K562 (cell line): Measurements from ENCODE around the gene RRBP1.

Experiments used
- BHLHE40 ChIP-seq: IDR thresholded peaks from 2 replicates; pipeline ENCODE4 v1.6.1; 2011; ENCODE audit warnings: low read length, improper control_type of control experiment
- CTCF ChIP-seq, 3 experiments: IDR thresholded peaks in 2 of 3; conservative IDR thresholded peaks in 1 of 3; 2 replicates each; pipeline ENCODE4 v1.5.1; 2011 to 2012; ENCODE audit warnings: low read length in 3 of 3, mild to moderate bottlenecking in 3 of 3, control low read depth in 2 of 3, improper control_type of control experiment in 1 of 3, inconsistent platforms in 1 of 3, low read depth in 1 of 3, mixed read lengths in 1 of 3, moderate library complexity in 1 of 3; ENCODE audit not compliant: insufficient read depth in 2 of 3
- ELF4 ChIP-seq: fragments of 450-650 bp; formaldehyde crosslinking; IDR thresholded peaks from 2 replicates; pipeline ENCODE4 v1.4.0; 2022; ENCODE audit warnings: missing genetic modification characterization
- GATA2 ChIP-seq: sonication (generic); formaldehyde crosslinking; IDR thresholded peaks from 2 replicates; pipeline ENCODE4 v1.4.0; 2020; ENCODE audit warnings: mild to moderate bottlenecking, missing genetic modification reagents
- L3MBTL2 ChIP-seq: fragments of 450-650 bp; IDR thresholded peaks from 2 replicates; pipeline ENCODE4 v1.6.1; 2016; ENCODE audit warnings: mild to moderate bottlenecking, moderate library complexity
- MTA3 ChIP-seq: fragments of 450-650 bp; formaldehyde crosslinking; IDR thresholded peaks from 2 replicates; pipeline ENCODE4 v1.6.1; 2017; ENCODE audit warnings: mild to moderate bottlenecking, borderline replicate concordance
- RAD51 ChIP-seq: fragments of 450-650 bp; IDR thresholded peaks from 2 replicates; pipeline ENCODE4 v1.7.1; 2016; ENCODE audit warnings: low read depth, mild to moderate bottlenecking, borderline replicate concordance
- SMAD1 ChIP-seq: fragments of 150-350 bp; IDR thresholded peaks from 2 replicates; pipeline ENCODE4 v1.6.1; 2014; ENCODE audit warnings: low read length, low read depth; ENCODE audit not compliant: partially characterized antibody
- TAF1 ChIP-seq: IDR thresholded peaks from 2 replicates; pipeline ENCODE4 v1.6.1; 2011; ENCODE audit warnings: mild to moderate bottlenecking, low read length, moderate library complexity; ENCODE audit not compliant: insufficient read depth, control insufficient read depth, severe bottlenecking; ENCODE audit errors: extremely low read depth
- ZNF274 ChIP-seq: IDR thresholded peaks from 2 replicates; pipeline ENCODE4 v1.6.1; 2011; ENCODE audit warnings: low read depth, mild to moderate bottlenecking, low read length, moderate library complexity, borderline replicate concordance
- ZNF324 ChIP-seq: fragments of 250-450 bp; sonication (Bioruptor Pico); IDR thresholded peaks from 2 replicates; pipeline ENCODE4 v1.4.0; 2020; ENCODE audit warnings: mild to moderate bottlenecking
- ZNF407 ChIP-seq: fragments of 450-650 bp; IDR thresholded peaks from 2 replicates; pipeline ENCODE4 v1.6.1; 2016; ENCODE audit warnings: low read depth

DNA sequence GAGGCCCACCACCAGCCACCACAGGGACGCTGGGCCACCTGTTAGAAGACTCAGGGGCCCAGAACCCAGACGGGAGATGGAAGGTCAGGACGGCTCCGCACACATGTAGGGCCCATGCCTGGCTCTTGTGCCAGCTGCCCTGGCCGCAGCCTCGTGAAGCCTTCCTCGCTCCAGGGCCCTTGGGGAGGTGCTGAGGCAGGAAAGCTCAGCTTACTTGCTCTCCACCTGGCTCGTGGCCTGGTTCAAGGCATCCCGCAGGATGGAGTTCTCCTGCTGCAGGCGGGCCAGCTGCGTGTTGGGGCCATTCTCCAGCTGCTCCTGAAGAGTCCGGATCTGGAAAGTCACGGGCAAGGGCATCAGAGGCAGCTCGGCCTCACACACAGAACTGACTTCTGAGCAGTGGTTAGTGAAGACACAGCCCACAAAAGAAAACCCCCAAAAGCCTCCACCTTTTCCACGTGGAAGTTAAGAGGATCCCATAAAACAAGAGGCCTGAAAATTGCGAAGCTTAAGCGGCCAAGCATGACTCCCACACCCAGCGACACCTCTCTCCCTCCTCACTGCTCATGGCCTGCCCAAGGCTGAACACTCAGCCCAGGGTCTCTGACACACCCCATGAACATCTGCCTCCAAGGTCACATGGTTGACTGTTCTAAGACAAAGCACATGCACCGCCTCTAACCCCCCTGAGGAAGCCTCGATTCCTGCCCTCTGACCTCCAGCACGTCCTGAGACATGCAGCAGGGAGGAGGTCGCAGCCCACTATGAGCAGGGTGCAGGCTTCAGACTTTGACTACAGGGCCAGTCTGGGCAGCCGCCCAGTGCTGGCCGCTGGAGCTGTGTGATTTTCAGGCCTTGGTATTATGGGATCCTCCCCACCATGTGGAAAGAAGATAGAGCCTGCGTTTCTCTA is 46.5 kb downstream of the RRBP1 start:
- TF ChIP-seq ZNF274 = no peak
- no peak for TF ChIP-seq TAF1
- TF ChIP-seq ZNF407 = no peak
- TF ChIP-seq ZNF324 (CRISPR knock-in tag) = no peak
- no peak for TF ChIP-seq CTCF (IDR thresholded peaks at IDR 0.05 in 2 of 3, conservative IDR thresholded peaks at IDR 0.05 in 1 of 3; ENCODE audit: insufficient read depth in 2 of 3, low read depth in 1 of 3, low read length in 3 of 3)
- TF ChIP-seq SMAD1 = no peak
- TF ChIP-seq ELF4 = no peak
- TF ChIP-seq RAD51 = no peak
- no peak for TF ChIP-seq L3MBTL2
- no peak for TF ChIP-seq BHLHE40
- no peak for TF ChIP-seq MTA3
- TF ChIP-seq GATA2 (CRISPR knock-in tag) = no peak
